GDM1 (cell line): Measurements from ENCODE around the gene OR7A5.
A peak's percentile ranks its signal among the peaks of the same experiment; 100 is the strongest.
"Not testable (repeated sequence)": the region's sequence is repeated elsewhere in the genome, so short reads cannot be mapped to it uniquely, and the experiment has no call there.

Experiments used
- DNase-seq: peaks from one replicate; lab custom pipeline; 2025; lab: John Stamatoyannopoulos, UW

The OR7A5 gene

DNA sequence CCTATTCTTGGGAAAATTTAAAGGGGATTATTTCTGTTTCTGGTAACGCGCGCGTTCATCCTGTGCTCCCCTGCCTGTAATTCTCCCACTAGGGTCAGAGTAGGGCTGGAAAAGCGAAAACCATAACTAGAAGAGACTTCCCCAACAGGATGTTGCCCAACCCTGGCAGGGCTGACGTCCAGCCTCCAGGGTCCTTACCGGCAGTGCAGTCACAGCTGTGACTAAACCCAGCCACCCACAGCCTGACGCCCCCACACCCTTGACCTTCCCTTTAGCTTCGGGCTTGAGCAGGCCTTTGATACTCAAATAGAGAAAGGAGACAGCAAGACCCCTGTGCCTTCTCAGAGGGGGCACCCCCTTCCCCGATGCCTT lies 50.3 kb downstream of the OR7A5 start:
- DNase-seq, result peak; percentile 63

GRCh38 chr19:14783410-14783998 lies 51.5 kb downstream of the OR7A5 start:
- DNase-seq, result peak; percentile 42

DNA sequence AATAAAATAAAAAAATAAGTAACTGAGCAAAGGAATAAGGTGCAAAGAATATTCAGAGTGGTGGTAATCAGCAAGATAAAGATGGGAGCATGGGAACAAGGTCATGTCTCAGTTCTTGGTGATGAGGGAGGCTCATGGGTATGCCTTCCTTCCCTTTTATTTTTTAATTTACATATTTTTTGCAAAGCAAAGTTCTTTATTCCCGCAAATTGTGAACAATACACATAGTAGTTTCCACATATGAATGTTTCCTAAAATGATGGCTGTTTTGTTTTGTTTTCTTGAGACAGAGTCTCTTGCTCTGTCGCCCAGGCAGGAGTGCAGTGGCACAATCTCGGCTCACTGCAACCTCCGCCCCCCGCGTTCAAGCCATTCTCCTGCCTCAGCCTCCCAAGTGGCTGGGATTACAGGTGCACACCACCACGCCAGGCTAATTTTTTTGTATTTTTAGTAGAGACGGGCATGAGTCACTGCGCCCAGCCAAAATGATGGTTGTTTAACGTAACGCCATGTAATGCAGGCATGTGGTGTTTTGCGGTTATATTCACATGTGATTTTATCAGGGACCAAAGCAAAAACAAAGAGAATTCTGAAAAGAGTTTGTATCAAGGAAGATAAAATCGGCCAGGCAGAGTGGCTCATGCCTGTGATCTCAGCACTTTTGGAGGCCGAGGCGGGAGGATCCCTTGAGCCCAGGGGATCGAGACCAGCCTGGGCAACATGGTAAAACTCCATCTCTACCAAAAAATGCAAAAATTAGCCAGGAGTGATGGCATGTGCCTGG lies 52.2 kb downstream of the OR7A5 start:
- DNase-seq, result no peak

GRCh38 chr19:14781713-14782536 lies 53.1 kb downstream of the OR7A5 start:
- DNase-seq, result not testable (repeated sequence)

DNA sequence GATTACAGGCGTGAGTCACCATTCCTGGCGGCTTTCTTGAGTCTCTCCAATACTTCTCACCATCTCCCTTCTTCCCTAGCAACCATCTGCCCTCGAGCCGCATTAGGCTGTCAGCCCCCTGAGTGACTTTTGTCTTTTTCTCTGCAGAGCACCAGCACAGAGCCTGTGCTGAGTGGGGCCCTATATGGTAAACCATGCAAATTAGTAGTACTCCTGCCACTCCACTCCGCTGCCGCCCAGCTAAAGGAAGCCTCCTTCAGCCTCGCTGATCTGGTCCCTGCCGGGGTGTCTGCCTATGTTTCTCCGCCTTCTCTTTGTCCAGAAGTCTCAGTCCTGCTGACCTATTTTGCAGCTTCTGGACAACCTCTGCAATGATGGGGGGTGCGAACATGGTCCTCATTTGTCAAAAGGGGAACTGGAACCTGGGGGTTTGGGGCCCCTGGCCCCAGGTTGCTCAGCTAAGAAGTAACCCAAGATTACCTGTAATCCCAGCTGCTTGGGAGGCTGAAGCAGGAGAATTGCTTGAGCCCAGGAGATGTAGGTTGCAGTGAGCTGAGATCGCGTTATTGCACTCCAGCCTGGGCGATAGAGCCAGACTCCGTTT lies 54.3 kb downstream of the OR7A5 start:
- DNase-seq, result not testable (repeated sequence)

GRCh38 chr19:14779151-14779550 lies 55.8 kb downstream of the OR7A5 start:
- DNase-seq, result no peak

DNA sequence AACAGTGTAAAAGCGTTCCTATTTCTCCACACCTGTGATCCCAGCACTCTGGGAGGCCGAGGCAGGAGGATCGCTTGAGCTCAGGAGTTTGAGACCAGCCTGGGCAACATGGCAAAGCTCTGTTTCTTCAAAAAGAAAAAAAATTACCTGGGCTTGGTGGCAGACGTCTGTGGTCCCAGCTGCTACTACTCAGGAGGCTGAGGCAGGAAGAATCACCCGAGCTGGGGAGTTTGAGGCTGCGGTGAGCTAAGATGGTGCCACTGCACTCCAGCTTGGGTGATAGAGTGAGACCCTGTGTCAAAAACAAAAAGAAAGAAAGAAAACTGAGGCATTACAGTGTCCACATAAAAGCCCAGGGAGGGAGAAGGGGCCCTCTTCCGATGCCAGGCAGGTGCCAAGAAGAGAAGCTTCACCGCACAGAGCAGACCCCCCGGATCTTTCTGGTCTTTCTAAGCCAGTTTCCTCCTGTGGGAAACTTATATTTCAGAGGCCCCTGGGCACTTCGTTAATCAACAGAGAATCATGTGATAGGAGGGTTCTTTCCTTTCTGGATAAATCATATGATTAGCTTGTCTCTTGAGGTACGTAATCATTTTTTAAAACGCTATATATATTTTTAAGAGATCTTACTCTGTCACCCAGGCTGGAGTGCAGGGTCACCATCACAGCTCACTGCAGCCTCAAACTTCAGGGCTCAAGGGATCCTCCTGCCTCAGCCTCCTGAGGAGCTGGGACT lies 56.7 kb downstream of the OR7A5 start, which contains the start of gene ADGRE2:
Gene ADGRE2 (minus strand): TSS at position 451 of the 736 bp plus-strand sequence. CDS start 1,804 bp downstream, outside the sequence.
- not testable (repeated sequence) for DNase-seq

GRCh38 chr19:14777645-14778044 lies 57.3 kb downstream of the OR7A5 start:
- not testable (repeated sequence) for DNase-seq
